Left lung (tissue), 10 donors: ENCODE measurements around the gene PRSS21. TPM values are rescaled to one million over a fixed set of nuclear protein-coding genes. Genes with fewer than 3 reads are reported as not detected.
A peak's percentile ranks its signal among the peaks of the same experiment; 100 is the strongest.

Experiments used
- ATAC-seq: fragments of 200-7000 bp; cut with Tn5 transposase; one replicate; pipeline ENCODE4 v1.9.1; 2020; ENCODE audit warnings: moderate library complexity
- DNase-seq, 4 donors: peaks; one replicate each; pipeline ENCODE4 v3.0.0-alpha.2; 2013 to 2020
- H3K27ac ChIP-seq, 2 donors: fragments of 200-600 bp; sonication (generic) in 1 of 2; one replicate each; pipeline versions ENCODE4 v1.5.0 to v1.8.0; 2020 to 2021
- H3K27me3 ChIP-seq, 2 donors: fragments of 200-600 bp; sonication (generic) in 1 of 2; one replicate each; pipeline versions ENCODE4 v1.5.0 to v1.8.0; 2020 to 2021
- H3K36me3 ChIP-seq, 2 donors: fragments of 200-600 bp; sonication (generic) in 1 of 2; one replicate each; pipeline versions ENCODE4 v1.5.0 to v1.8.0; 2020 to 2021
- H3K4me1 ChIP-seq, 2 donors: fragments of 200-600 bp; one replicate each; pipeline ENCODE4 v1.8.0; 2021
- H3K4me3 ChIP-seq, 2 donors: fragments of 200-600 bp; sonication (generic) in 1 of 2; one replicate each; pipeline versions ENCODE4 v1.5.0 to v1.8.0; 2020 to 2021; ENCODE audit warnings: mild to moderate bottlenecking in 1 of 2
- H3K9me3 ChIP-seq, 2 donors: fragments of 200-600 bp; sonication (generic) in 1 of 2; one replicate each; pipeline versions ENCODE4 v1.5.0 to v1.8.0; 2020 to 2021
- CTCF ChIP-seq, 2 donors: fragments of 200-600 bp; sonication (generic) in 1 of 2; IDR thresholded peaks; one replicate each; pipeline versions ENCODE4 v1.5.0 to v1.8.0; 2021; ENCODE audit warnings: antibody characterized with exemption in 2 of 2
- intact Hi-C, 2 donors: fragments of 100-400 bp; cut with DNase I; formaldehyde crosslinking; loops; one replicate each; pipeline versions ENCODE4 v1.11.2 to v1.14.2; 2022
- polyA plus RNA-seq, 6 donors: library from polyadenylated mRNA; unstranded; fragments of 120-200 nt; gene quantifications; one replicate each; pipeline ENCODE4 v1.2.1, GENCODE V29; 2013; ENCODE audit not compliant: insufficient read length in 6 of 6
- total RNA-seq, 2 donors: library from RNA; stranded (reverse); fragmentation: NEBNext Ultra II Directional; extraction: Animal tissue kit (Norgen Biotek cat#: 25700); gene quantifications; one replicate each; pipeline ENCODE4 v1.2.1, GENCODE V29; 2021
- donor health status: DM: no; HTN: yes; CAD: no.
- donor health status: DM: no; HTN: no; CAD: no.

The PRSS21 gene
- total and polyA plus RNA-seq, 8 donors = 0.25 to 2.5 (median 0.33) TPM; not detected in 2

GRCh38 chr16:2779978-2780898 is 36.8 kb upstream of the PRSS21 start:
- Histone ChIP-seq H3K4me3 (no peak overlapping the region), H3K36me3 (peaks cover 0 to 3% of the 10 kb centered on the region in 2 donors), H3K4me1 (peaks cover 23 to 29% of the 10 kb centered on the region in 2 donors), H3K9me3 (no peaks in the 10 kb centered on the region), H3K27ac (no peak overlapping the region), H3K27me3 (peaks cover 8 to 20% of the 10 kb centered on the region in 2 donors)
- ATAC-seq (no peak), DNase-seq (peak in 1 of 4 donors; percentile 7)
- intact Hi-C loops = no loop called here
- TF ChIP-seq CTCF (IDR thresholded peaks at IDR 0.05) = no peak

DNA sequence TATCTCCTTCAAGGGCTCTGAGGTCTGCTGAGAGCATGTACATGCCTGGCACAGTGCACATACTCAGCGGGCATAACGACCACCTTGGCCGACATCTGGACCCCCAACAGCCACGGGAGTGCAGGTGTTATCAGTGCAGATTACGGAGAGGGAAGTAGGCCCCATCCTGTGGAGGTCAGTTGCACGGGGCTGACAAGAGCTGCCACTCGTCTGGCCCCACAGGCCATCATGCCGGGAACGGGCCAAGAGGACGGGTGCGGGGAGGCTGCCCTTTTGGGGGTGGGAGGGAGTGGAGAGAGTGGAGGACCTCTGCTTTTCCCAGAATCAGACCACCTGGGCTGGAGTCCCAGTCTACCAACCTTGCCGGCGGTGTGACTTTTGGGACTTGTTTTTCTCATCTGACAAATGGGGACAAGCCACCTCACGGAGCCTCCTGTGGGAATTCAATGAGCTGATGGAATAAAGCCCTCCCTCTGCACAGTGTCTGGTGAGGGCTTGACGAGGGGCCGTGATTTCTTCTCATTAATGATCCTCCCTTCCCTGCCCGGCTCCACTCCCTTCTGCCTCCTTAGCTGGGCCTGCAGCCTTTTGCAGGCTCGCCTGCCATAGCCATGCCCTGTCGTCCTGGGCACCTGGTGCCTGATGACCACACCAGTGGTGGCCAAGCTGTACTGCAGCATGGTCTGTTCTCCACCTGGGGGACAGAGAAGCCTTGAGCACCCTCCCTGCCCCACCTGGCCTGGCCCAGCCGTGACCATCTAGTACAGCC is 34.3 kb upstream of the PRSS21 start:
- H3K27me3 ChIP-seq = peaks cover 21 to 42% of the 10 kb centered on the region in 2 donors
- intact Hi-C loops = no loop called here
- H3K27ac ChIP-seq = no peak overlapping the region
- DNase-seq = no peak
- TF ChIP-seq CTCF (IDR thresholded peaks at IDR 0.05) = no peak
- no peaks in the 10 kb centered on the region for H3K36me3 ChIP-seq
- H3K4me3 ChIP-seq = no peak overlapping the region
- no peak for ATAC-seq
- peaks cover 13 to 23% of the 10 kb centered on the region in 2 donors for H3K4me1 ChIP-seq
- no peaks in the 10 kb centered on the region for H3K9me3 ChIP-seq

GRCh38 chr16:2783581-2784357 is 33.3 kb upstream of the PRSS21 start:
- Histone ChIP-seq H3K4me3 (no peak overlapping the region), H3K9me3 (no peaks in the 10 kb centered on the region), H3K4me1 (peaks cover 6 to 14% of the 10 kb centered on the region in 2 donors), H3K36me3 (no peaks in the 10 kb centered on the region), H3K27me3 (peaks cover 24 to 52% of the 10 kb centered on the region in 2 donors), H3K27ac (no peak overlapping the region)
- DNase-seq (no peak), ATAC-seq (no peak)
- intact Hi-C loops = no loop called here
- no peak for TF ChIP-seq CTCF (IDR thresholded peaks at IDR 0.05)

DNA sequence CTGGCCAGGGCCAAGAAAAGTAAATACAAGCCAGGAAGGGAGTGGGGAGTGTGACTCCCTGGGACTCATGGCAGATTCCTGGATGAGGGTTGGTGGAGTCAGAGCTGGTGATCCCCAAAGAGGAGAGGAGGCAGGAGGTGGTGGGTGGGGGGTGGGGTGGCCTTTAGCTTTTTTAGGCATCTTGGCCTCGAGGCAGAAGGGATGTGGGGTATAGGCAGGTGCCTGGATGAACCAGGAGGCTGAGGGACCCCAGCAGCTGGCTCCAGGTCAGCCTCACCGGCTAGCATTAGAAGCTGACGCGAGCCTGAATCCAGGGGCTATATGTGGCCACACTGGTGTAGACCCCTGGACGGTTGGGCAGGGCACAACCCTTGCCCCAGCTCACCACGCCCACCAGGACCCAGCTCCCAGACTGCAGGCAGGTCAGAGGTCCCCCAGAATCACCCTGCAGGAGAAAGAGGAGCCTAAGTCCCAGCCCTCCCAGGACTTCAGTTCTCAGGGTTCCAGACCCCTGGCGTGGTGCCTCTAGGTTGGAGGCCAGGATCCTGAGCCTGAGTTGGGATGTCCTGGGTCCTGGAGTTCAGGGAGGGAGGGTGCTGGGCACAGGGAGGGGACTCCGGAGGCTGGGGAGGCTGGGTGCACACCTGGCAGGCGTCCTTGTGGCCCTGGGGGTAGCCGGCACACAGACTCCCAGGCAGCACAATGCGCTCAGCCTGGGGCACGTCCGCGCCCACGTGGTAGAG is 32.5 kb upstream of the PRSS21 start:
- no peak overlapping the region for H3K27ac ChIP-seq
- no peak for TF ChIP-seq CTCF (IDR thresholded peaks at IDR 0.05)
- peak overlapping the region in 1 of 2 donors; percentile 31 for H3K4me3 ChIP-seq
- no peaks in the 10 kb centered on the region for H3K36me3 ChIP-seq
- no peaks in the 10 kb centered on the region for H3K9me3 ChIP-seq
- DNase-seq (peak in 1 of 4 donors; percentile 22), ATAC-seq (no peak)
- intact Hi-C loops = no loop called here
- peaks cover 27 to 58% of the 10 kb centered on the region in 2 donors for H3K27me3 ChIP-seq
- H3K4me1 ChIP-seq = peaks cover 6 to 13% of the 10 kb centered on the region in 2 donors
